HCT116 (cell line): Measurements from ENCODE around the gene PCDHA9. TPM values are rescaled to one million over a fixed set of nuclear protein-coding genes. Genes with fewer than 3 reads are reported as not detected.
"Not testable (repeated sequence)": the region's sequence is repeated elsewhere in the genome, so short reads cannot be mapped to it uniquely, and the experiment has no call there.

Source experiments
- ATAC-seq: fragments of 200-7000 bp; cut with Tn5 transposase; 2 replicates; pipeline ENCODE4 v1.9.1; 2020; ENCODE audit warnings: mild to moderate bottlenecking, moderate library complexity
- BruUV-seq: library from RNA; stranded (reverse); fragments of 400-500 nt; replicated peaks from 2 replicates; lab custom pipeline; 2021; lab: Mats Ljungman, UMichigan
- CTCF ChIA-PET: fragments of 300-600 bp; sonication (Branson Sonifier 250); formaldehyde crosslinking; loops from one replicate; lab custom pipeline; 2021; ENCODE audit warnings: antibody characterized with exemption; lab: Charles Lee
- POLR2A ChIA-PET: fragments of 300-600, 350-600 bp; sonication (Branson Sonifier 250); formaldehyde crosslinking; loops from one replicate; lab custom pipeline; 2021; ENCODE audit warnings: antibody characterized with exemption; lab: Charles Lee
- RAD21 ChIA-PET, 2 experiments: fragments of 300-600 bp; sonication (Branson Sonifier 250); formaldehyde crosslinking; loops; one replicate each; lab custom pipeline; 2023; ENCODE audit warnings: low total read pairs in 2 of 2; ENCODE audit not compliant: uncharacterized antibody in 2 of 2, unreplicated experiment in 2 of 2, low non-redundant PET in 1 of 2; lab: Charles Lee
- DNase-seq: peaks from one replicate; pipeline ENCODE4 v3.0.0-alpha.2; 2010; ENCODE audit warnings: low read depth, low spot score
- H2AFZ ChIP-seq: fragments of 200-600 bp; shearing (Covaris generic), sonication (generic); 2 replicates; pipeline ENCODE4 v1.6.1; 2017; ENCODE audit warnings: low read depth, mixed run types, mixed read lengths, antibody characterized with exemption, low read length; ENCODE audit not compliant: poor library complexity, severe bottlenecking
- H3K27ac ChIP-seq: 2 replicates; pipeline ENCODE4 v1.5.1; 2012; ENCODE audit warnings: low read depth, low read length
- H3K27me3 ChIP-seq: fragments of 200-600 bp; sonication (generic); 2 replicates; pipeline ENCODE4 v1.6.1; 2016; ENCODE audit warnings: mixed run types, low read length, mixed read lengths; ENCODE audit not compliant: insufficient read depth
- H3K36me3 ChIP-seq, 2 experiments: fragments of 200-500 bp in 1 of 2; fragments of 200-600 bp in 1 of 2; sonication (Bioruptor generic) in 1 of 2; sonication (generic) in 1 of 2; 2 replicates each; pipeline versions ENCODE4 v1.5.1 to v1.6.1; 2014 to 2016; ENCODE audit warnings: low read length in 2 of 2, inconsistent platforms in 1 of 2, mixed read lengths in 1 of 2, mixed run types in 1 of 2; ENCODE audit not compliant: insufficient read depth in 2 of 2, control insufficient read depth in 1 of 2
- H3K4me1 ChIP-seq, 2 experiments: fragments of 200-600 bp in 1 of 2; sonication (generic) in 1 of 2; 2 replicates each; pipeline versions ENCODE4 v1.5.1 to v1.6.1; 2012 to 2017; ENCODE audit warnings: low read length in 2 of 2, inconsistent platforms in 1 of 2, mild to moderate bottlenecking in 1 of 2, mixed read lengths in 1 of 2, mixed run types in 1 of 2, moderate library complexity in 1 of 2; ENCODE audit not compliant: insufficient read depth in 2 of 2, control insufficient read depth in 1 of 2
- H3K4me2 ChIP-seq: fragments of 200-600 bp; sonication (generic); 2 replicates; pipeline ENCODE4 v1.6.1; 2017; ENCODE audit warnings: mixed run types, low read length, mixed read lengths
- H3K4me3 ChIP-seq, 2 experiments: fragments of 200-600 bp in 1 of 2; sonication (generic) in 1 of 2; replicated peaks in 1 of 2; 2 replicates each; pipeline ENCODE4 v1.5.1; 2011 to 2016; ENCODE audit warnings: low read length in 2 of 2, control low read depth in 1 of 2, low read depth in 1 of 2, mild to moderate bottlenecking in 1 of 2, mixed read lengths in 1 of 2, mixed run types in 1 of 2
- H3K79me2 ChIP-seq: fragments of 200-600 bp; sonication (generic); 2 replicates; pipeline ENCODE4 v1.6.1; 2017; ENCODE audit warnings: mild to moderate bottlenecking, mixed run types, low read length, moderate library complexity, mixed read lengths; ENCODE audit not compliant: insufficient read depth
- H3K9ac ChIP-seq: fragments of 200-600 bp; sonication (generic); 2 replicates; pipeline ENCODE4 v1.6.1; 2016; ENCODE audit warnings: low read length, mixed read lengths
- H3K9me2 ChIP-seq: fragments of 200-600 bp; sonication (generic), shearing (Covaris generic); 2 replicates; pipeline ENCODE4 v1.6.1; 2017; ENCODE audit warnings: mixed run types, mild to moderate bottlenecking, moderate library complexity; ENCODE audit not compliant: insufficient read depth
- H3K9me3 ChIP-seq, 2 experiments: fragments of 200-500 bp in 1 of 2; fragments of 200-600 bp in 1 of 2; sonication (Bioruptor generic) in 1 of 2; sonication (generic) in 1 of 2; 2 replicates each; pipeline ENCODE4 v1.6.1; 2014 to 2017; ENCODE audit warnings: low read length in 2 of 2, mixed read lengths in 2 of 2, inconsistent platforms in 1 of 2, low read depth in 1 of 2, mild to moderate bottlenecking in 1 of 2, mixed run types in 1 of 2, moderate library complexity in 1 of 2; ENCODE audit not compliant: control insufficient read depth in 1 of 2, insufficient read depth in 1 of 2
- H4K20me1 ChIP-seq: fragments of 200-600 bp; sonication (generic), shearing (Covaris generic); 2 replicates; pipeline ENCODE4 v1.6.1; 2017; ENCODE audit warnings: mixed run types, mild to moderate bottlenecking, moderate library complexity; ENCODE audit not compliant: insufficient read depth
- CTCF ChIP-seq, 3 experiments: fragments of 200-600 bp in 1 of 3; sonication (generic) in 1 of 3; IDR thresholded peaks in 2 of 3; conservative IDR thresholded peaks in 1 of 3; 2 replicates each; pipeline ENCODE4 v1.5.1; 2012 to 2017; ENCODE audit warnings: low read depth in 2 of 3, low read length in 2 of 3, antibody characterized with exemption in 1 of 3, borderline replicate concordance in 1 of 3, control low read depth in 1 of 3, mild to moderate bottlenecking in 1 of 3, mixed read lengths in 1 of 3, mixed run types in 1 of 3, moderate library complexity in 1 of 3; ENCODE audit not compliant: insufficient read depth in 1 of 3
- EGR1 ChIP-seq: IDR thresholded peaks from 2 replicates; pipeline ENCODE4 v1.6.1; 2012; ENCODE audit warnings: low read depth
- EZH2 ChIP-seq: fragments of 200-600 bp; sonication (generic); IDR thresholded peaks from 2 replicates; pipeline ENCODE4 v1.6.1; 2017; ENCODE audit warnings: antibody characterized with exemption, mixed run types
- MAX ChIP-seq: IDR thresholded peaks from 2 replicates; pipeline ENCODE4 v1.6.1; 2012
- RAD21 ChIP-seq: IDR thresholded peaks from 2 replicates; pipeline ENCODE4 v1.6.1; 2012; ENCODE audit warnings: low read depth, mild to moderate bottlenecking
- ZBTB33 ChIP-seq: IDR thresholded peaks from 2 replicates; pipeline ENCODE4 v1.6.1; 2011; ENCODE audit warnings: mild to moderate bottlenecking, low read length, moderate library complexity; ENCODE audit not compliant: insufficient replicate concordance; ENCODE audit errors: extremely low read depth
- intact Hi-C: fragments of 100-400 bp; cut with micrococcal nuclease; formaldehyde crosslinking; loops from 2 replicates; pipeline ENCODE4 v1.10.0; 2022
- total RNA-seq: library from RNA; stranded (reverse); gene quantifications from one replicate; pipeline ENCODE4 v1.2.1, GENCODE V29; 2021; ENCODE audit not compliant: unreplicated experiment

The PCDHA9 gene
- total RNA-seq, 1 experiment from 2014 or later: not detected

GRCh38 chr5:140829511-140830501 is 18.4 kb upstream of the PCDHA9 start:
- H3K4me2 ChIP-seq, POLR2A ChIA-PET, DNase-seq, intact Hi-C loops, H3K36me3 ChIP-seq, H2AFZ ChIP-seq, H3K4me3 ChIP-seq, H3K79me2 ChIP-seq, H3K9me3 ChIP-seq, BruUV-seq, H3K27ac ChIP-seq, H4K20me1 ChIP-seq, H3K27me3 ChIP-seq, H3K4me1 ChIP-seq, RAD21 ChIA-PET, ATAC-seq, H3K9ac ChIP-seq, H3K9me2 ChIP-seq, CTCF ChIA-PET: not testable (repeated sequence)

GRCh38 chr5:140833993-140834392 is 14.2 kb upstream of the PCDHA9 start, which contains the start of gene PCDHA7:
TSS of gene PCDHA7 (plus strand) at chr5:140834269. CDS start at chr5:140834384, 115 bp downstream.
- TF ChIP-seq EGR1: no peak
- TF ChIP-seq RAD21: peak; percentile 28; the same call in 1 of the 2 replicates
- TF ChIP-seq MAX: no peak
- peak in 1 of 3 experiments; percentile 12; a peak in 1 of 6 replicates for TF ChIP-seq CTCF (IDR thresholded peaks at IDR 0.05 in 2 of 3, conservative IDR thresholded peaks at IDR 0.05 in 1 of 3; ENCODE audit: borderline replicate concordance in 1 of 3, insufficient read depth in 1 of 3, low read depth in 2 of 3, low read length in 2 of 3)
- no peak for TF ChIP-seq EZH2
- no peak for TF ChIP-seq ZBTB33
- TF ChIP-seq, all 23 proteins: peak for 2
- H3K36me3 ChIP-seq: no peaks in the 10 kb centered on the region
- no peaks in the 10 kb centered on the region for H3K79me2 ChIP-seq
- no peak within 1 kb of the TSS for H3K4me2 ChIP-seq
- BruUV-seq: no TSS peak
- DNase-seq (no peak), ATAC-seq (no peak)
- POLR2A ChIA-PET: no interaction called here
- intact Hi-C loops: no loop called here
- no peaks in the 10 kb centered on the region for H3K4me1 ChIP-seq
- no peak within 1 kb of the TSS for H3K9ac ChIP-seq
- no peaks in the 10 kb centered on the region; a peak in 1 of 4 replicates for H3K9me3 ChIP-seq
- CTCF ChIA-PET: no interaction called here
- H3K4me3 ChIP-seq: no peak within 1 kb of the TSS
- H2AFZ ChIP-seq: no peak within 1 kb of the TSS
- no peaks in the 10 kb centered on the region for H3K9me2 ChIP-seq
- H4K20me1 ChIP-seq: no peaks in the 10 kb centered on the region
- H3K27ac ChIP-seq: no peak within 1 kb of the TSS
- RAD21 ChIA-PET: no interaction called here
- H3K27me3 ChIP-seq: no peaks in the 10 kb centered on the region
